Smooth muscle cell (in vitro differentiated cells): ENCODE results near the gene OR5P2. TPM values are rescaled to one million over a fixed set of nuclear protein-coding genes. Genes with fewer than 3 reads are reported as not detected.

Experiments
- DNase-seq: peaks from one replicate; lab custom pipeline; 2025; ENCODE audit not compliant: unreplicated experiment; lab: John Stamatoyannopoulos, UW
- H2AFZ ChIP-seq: fragments of 200-600 bp; sonication (generic); 2 replicates; pipeline ENCODE4 v1.6.0; 2016; ENCODE audit warnings: antibody characterized with exemption, low read depth, mild to moderate bottlenecking
- H3F3A ChIP-seq: fragments of 200-600 bp; sonication (generic); 2 replicates; pipeline ENCODE4 v1.6.0; 2017; ENCODE audit warnings: antibody characterized with exemption, low read depth
- H3K27ac ChIP-seq: fragments of 200-600 bp; sonication (generic); 2 replicates; pipeline ENCODE4 v1.5.1; 2016; ENCODE audit warnings: low read depth, mild to moderate bottlenecking
- H3K27me3 ChIP-seq: fragments of 200-600 bp; sonication (generic); 2 replicates; pipeline ENCODE4 v1.6.1; 2016; ENCODE audit warnings: low read depth, mild to moderate bottlenecking
- H3K36me3 ChIP-seq: fragments of 200-600 bp; sonication (generic); 2 replicates; pipeline ENCODE4 v1.5.1; 2016; ENCODE audit warnings: low read depth
- H3K4me1 ChIP-seq: fragments of 200-600 bp; sonication (generic); 2 replicates; pipeline ENCODE4 v1.5.1; 2016; ENCODE audit warnings: low read depth
- H3K4me2 ChIP-seq: fragments of 200-600 bp; sonication (generic); 2 replicates; pipeline ENCODE4 v1.6.0; 2016; ENCODE audit warnings: mild to moderate bottlenecking
- H3K4me3 ChIP-seq: fragments of 200-600 bp; sonication (generic); 2 replicates; pipeline ENCODE4 v1.5.1; 2016; ENCODE audit warnings: mild to moderate bottlenecking
- H3K79me2 ChIP-seq: fragments of 200-600 bp; sonication (generic); 2 replicates; pipeline ENCODE4 v1.6.0; 2016; ENCODE audit warnings: low read depth, mild to moderate bottlenecking
- H3K9ac ChIP-seq: fragments of 200-600 bp; sonication (generic); 2 replicates; pipeline ENCODE4 v1.6.0; 2016; ENCODE audit warnings: low read depth
- H3K9me3 ChIP-seq: fragments of 200-600 bp; sonication (generic); replicated peaks from 2 replicates; pipeline ENCODE4 v1.5.1; 2016; ENCODE audit warnings: low read depth
- H4K20me1 ChIP-seq: fragments of 200-600 bp; sonication (generic); 2 replicates; pipeline ENCODE4 v1.6.0; 2016; ENCODE audit warnings: low read depth
- CTCF ChIP-seq: fragments of 200-600 bp; sonication (generic); IDR thresholded peaks from 2 replicates; pipeline ENCODE4 v1.5.1; 2017; ENCODE audit warnings: borderline replicate concordance, mild to moderate bottlenecking, antibody characterized with exemption; ENCODE audit not compliant: insufficient read depth, poor library complexity, severe bottlenecking
- WGBS: methylation state at CpG from one replicate; pipeline ENCODE4 v1.1.7; 2016; ENCODE audit warnings: low lambda C conversion rate; 5-methylcytosine and 5-hydroxymethylcytosine counted together
- polyA plus RNA-seq: library from polyadenylated mRNA; unstranded; fragments of >200 nt; fragmentation: Nextera tagmentation; extraction: Ambion mirVana; gene quantifications from 2 replicates; pipeline ENCODE4 v1.2.1, GENCODE V29; 2016
- total RNA-seq: library from RNA; depleted of rRNA; stranded (reverse); fragments of >200 nt; gene quantifications from 2 replicates; pipeline ENCODE4 v1.2.3, GENCODE V29; 2014

The OR5P2 gene
- total and polyA plus RNA-seq, 2 experiments from 2014 or later: 0.76 TPM; not detected in 1

GRCh38 chr11:7759010-7759409 is 37.7 kb downstream of the OR5P2 start:
- H3K4me2 ChIP-seq: no peak overlapping the region
- H2AFZ ChIP-seq: no peak overlapping the region
- WGBS: 90% methylated on average over 2 of the region's 2 CpGs
- H3K27ac ChIP-seq: no peak overlapping the region
- H3K27me3 ChIP-seq: no peaks in the 10 kb centered on the region
- DNase-seq: no peak
- H3K4me3 ChIP-seq: no peak overlapping the region
- TF ChIP-seq CTCF: no peak
- H3K9ac ChIP-seq: no peak overlapping the region
- no peaks in the 10 kb centered on the region for H3K9me3 ChIP-seq
- no peaks in the 10 kb centered on the region for H3K36me3 ChIP-seq
- H3F3A ChIP-seq: no peaks in the 10 kb centered on the region
- no peaks in the 10 kb centered on the region for H4K20me1 ChIP-seq
- no peaks in the 10 kb centered on the region for H3K4me1 ChIP-seq
- no peaks in the 10 kb centered on the region for H3K79me2 ChIP-seq

- Histone ChIP-seq H3K9ac (no peak overlapping the region), H3K4me1 (no peaks in the 10 kb centered on the region), H3K27me3 (no peaks in the 10 kb centered on the region), H4K20me1 (no peaks in the 10 kb centered on the region), H3K79me2 (no peaks in the 10 kb centered on the region), H3K27ac (no peak overlapping the region), H3K4me2 (no peak overlapping the region), H3K4me3 (no peak overlapping the region), H3K36me3 (no peaks in the 10 kb centered on the region), H3K9me3 (no peaks in the 10 kb centered on the region), H2AFZ (no peak overlapping the region), H3F3A (no peaks in the 10 kb centered on the region)
- 73% methylated on average over 2 of the region's 2 CpGs for WGBS
- no peak for TF ChIP-seq CTCF
- DNase-seq: no peak
Measured at GRCh38 chr11:7749456-7749855, 47.3 kb downstream of the OR5P2 start.

Other genes starting within 250 kb of the OR5P2 start
- gene CYB5R2, start 123.4 kb downstream of the OR5P2 start, total RNA-seq: 32.4 and 45.2 TPM in 2 replicates
- 45.1 and 48.1 TPM in 2 replicates for gene CYB5R2, start 123.4 kb downstream of the OR5P2 start, polyA plus RNA-seq
- 0.13 and 1.7 TPM in 2 replicates for gene OVCH2, start 90.5 kb downstream of the OR5P2 start, total RNA-seq
- 0.26 and 1.6 TPM in 2 replicates for gene OVCH2, start 90.5 kb downstream of the OR5P2 start, polyA plus RNA-seq
- 0.31 and 0.81 TPM in 2 replicates for gene OR5P3, start 33.9 kb upstream of the OR5P2 start, total RNA-seq
- not detected in 2 replicates for gene OR5P3, start 33.9 kb upstream of the OR5P2 start, polyA plus RNA-seq
- gene OR10A6, start 134.3 kb upstream of the OR5P2 start, total RNA-seq: 0.31 TPM in 1 of 2 replicates, not detected in the other
- not detected in 2 replicates for gene OR10A6, start 134.3 kb upstream of the OR5P2 start, polyA plus RNA-seq
- not detected in 2 replicates for gene OR10A3, start 144.8 kb upstream of the OR5P2 start, total RNA-seq
- gene OR10A3, start 144.8 kb upstream of the OR5P2 start, polyA plus RNA-seq: not detected in 2 replicates
- gene NLRP10, start 168.5 kb upstream of the OR5P2 start, total RNA-seq: 0.13 and 0.81 TPM in 2 replicates
- 0.59 TPM in 1 of 2 replicates, not detected in the other for gene NLRP10, start 168.5 kb upstream of the OR5P2 start, polyA plus RNA-seq
- gene EIF3F, start 190.4 kb upstream of the OR5P2 start, total RNA-seq: 169 and 199 TPM in 2 replicates
- 148 and 158 TPM in 2 replicates for gene EIF3F, start 190.4 kb upstream of the OR5P2 start, polyA plus RNA-seq